GM12865 (cell line): ENCODE measurements around the gene DNAJC5.
"Not testable (repeated sequence)": the region's sequence is repeated elsewhere in the genome, so short reads cannot be mapped to it uniquely, and the experiment has no call there.

Experiments used
- DNase-seq: peaks from one replicate; pipeline ENCODE4 v3.0.0; 2010; ENCODE audit warnings: low read depth
- H3K4me3 ChIP-seq: 2 replicates; pipeline ENCODE4 v1.5.1; 2011; ENCODE audit warnings: mild to moderate bottlenecking, low read depth, low read length, control low read depth
- CTCF ChIP-seq: IDR thresholded peaks from 2 replicates; pipeline ENCODE4 v1.5.1; 2011; ENCODE audit warnings: low read length, control low read depth, low read depth, inconsistent platforms; ENCODE audit not compliant: insufficient read depth; ENCODE audit errors: missing control alignments

Gene DNAJC5

GRCh38 chr20:63969838-63970713 lies 75.2 kb downstream of the DNAJC5 start, which contains the start of gene ZNF512B:
Gene ZNF512B, minus strand, starts transcription at chr20:63969930. Its CDS starts 1,980 bp downstream, at chr20:63967950.
- peak within 1 kb of the TSS; percentile 83 for H3K4me3 ChIP-seq
- DNase-seq: peak; percentile 81
- no peak for TF ChIP-seq CTCF

- no peak overlapping the region for H3K4me3 ChIP-seq
- no peak for TF ChIP-seq CTCF
- DNase-seq: peak; percentile 6
Measured at GRCh38 chr20:63970714-63971431, 75.9 kb downstream of the DNAJC5 start.

GRCh38 chr20:63971960-63972311 lies 77.0 kb downstream of the DNAJC5 start:
- not testable (repeated sequence) for H3K4me3 ChIP-seq, DNase-seq

- DNase-seq: peak; percentile 4
- TF ChIP-seq CTCF: no peak
- no peak overlapping the region for H3K4me3 ChIP-seq
Measured at GRCh38 chr20:63972312-63973159, 77.6 kb downstream of the DNAJC5 start.

- peak; percentile 5 for DNase-seq
- no peak overlapping the region for H3K4me3 ChIP-seq
- no peak for TF ChIP-seq CTCF
Measured at GRCh38 chr20:63973160-63973479, 78.2 kb downstream of the DNAJC5 start.

GRCh38 chr20:63973636-63974401 lies 78.9 kb downstream of the DNAJC5 start:
- no peak overlapping the region for H3K4me3 ChIP-seq
- peak; percentile 87 for DNase-seq
- peak; percentile 92 for TF ChIP-seq CTCF
